GM18868 (cell line): ENCODE data around the gene SOX5.

Source experiments
- ATAC-seq: cut with Tn5 transposase; IDR thresholded peaks from one replicate; pipeline ENCODE4 v1.9.1; 2021; ENCODE audit warnings: mild to moderate bottlenecking, moderate library complexity; ENCODE audit not compliant: unreplicated experiment

SOX5 gene

DNA sequence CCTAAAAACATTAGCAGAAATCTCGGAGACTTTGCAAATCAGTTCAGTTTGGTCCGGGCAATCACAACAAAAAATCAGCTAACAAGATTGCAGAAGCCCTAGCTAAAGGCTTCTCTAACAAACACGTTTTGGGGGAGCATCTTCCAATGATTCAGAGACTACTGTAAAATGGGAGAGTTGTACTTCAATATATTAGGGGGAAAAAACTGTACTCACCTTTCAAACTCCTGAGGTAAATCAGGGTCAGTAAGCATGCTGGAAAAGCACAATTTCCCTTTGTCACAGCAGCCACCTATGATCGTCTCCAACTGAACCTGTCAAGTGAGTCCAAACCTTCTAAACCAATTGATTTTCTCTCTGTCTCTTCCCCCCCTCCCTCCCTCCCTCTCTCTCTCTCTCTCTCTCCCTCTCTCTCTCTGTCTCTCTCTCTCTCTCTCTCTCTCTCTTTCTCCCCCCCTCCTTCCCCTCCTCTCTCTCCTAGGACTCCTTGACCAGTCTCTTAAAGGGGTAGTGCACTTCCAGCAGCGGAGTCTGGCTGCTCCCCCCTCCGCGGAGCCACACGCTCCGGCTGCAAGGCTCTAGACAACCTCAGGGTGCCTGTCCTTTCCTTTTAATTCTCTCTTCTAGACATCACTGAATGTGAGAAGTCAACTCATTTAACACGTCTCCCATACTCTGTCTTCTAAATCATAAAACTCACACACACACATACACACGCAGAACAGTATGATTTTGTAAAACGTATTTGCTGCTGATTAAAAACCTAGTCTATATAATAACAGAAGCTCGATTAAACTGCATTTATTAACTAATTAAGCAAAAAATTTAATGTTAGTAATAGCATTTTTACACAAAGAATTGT lies at the start of gene SOX5:
Gene SOX5, minus strand, starts transcription at position 323 of the 862 bp plus-strand sequence. Its CDS starts 69 bp downstream, at position 254.
- no peak for ATAC-seq

- no peak for ATAC-seq
These were observed 37.6 kb upstream of the SOX5 start for GRCh38 chr12:23987046-23987445.

- ATAC-seq = no peak
These were observed 31.4 kb upstream of the SOX5 start for GRCh38 chr12:23980826-23981225.

- ATAC-seq = no peak
These were observed 15.3 kb upstream of the SOX5 start for GRCh38 chr12:23964812-23965211.

DNA sequence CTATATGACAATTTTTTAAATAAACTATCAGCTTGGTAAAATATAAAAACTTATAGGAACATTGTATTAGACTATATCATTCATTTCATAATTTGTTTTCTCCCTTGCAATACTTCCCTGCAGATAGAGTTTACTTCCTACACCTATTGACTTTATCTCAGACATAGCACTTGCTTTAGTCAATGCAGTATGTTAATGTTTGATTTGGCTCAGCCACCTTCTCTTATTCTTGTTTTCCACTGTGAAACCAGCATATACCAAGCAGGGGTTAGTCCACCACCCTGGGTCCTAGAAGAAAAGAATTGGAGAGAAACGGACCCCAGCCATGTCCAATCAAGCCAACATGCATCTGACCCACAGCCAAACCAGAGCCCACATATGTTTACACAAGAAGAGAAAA lies 10.4 kb upstream of the SOX5 start:
- ATAC-seq = no peak

DNA sequence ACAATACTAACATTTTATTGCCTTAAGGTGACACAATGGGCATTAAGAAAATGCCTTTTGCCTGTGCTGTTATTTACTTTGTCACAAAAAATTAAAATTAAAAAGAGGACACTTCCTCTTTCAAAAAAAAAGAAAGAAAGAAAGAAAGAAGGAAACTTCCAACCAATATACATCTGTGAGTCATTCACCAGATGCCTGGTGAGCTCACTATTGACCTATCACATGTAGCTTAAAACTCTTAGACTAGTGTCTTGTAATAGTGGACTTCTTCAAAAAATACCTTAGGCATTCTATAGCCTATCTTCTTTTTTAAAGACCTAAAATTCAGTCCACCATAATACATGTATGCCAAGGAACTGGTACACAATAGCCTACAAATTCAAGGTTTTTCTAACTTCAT lies 4.9 kb upstream of the SOX5 start:
- ATAC-seq = no peak

- ATAC-seq = no peak
These were observed 2.6 kb upstream of the SOX5 start for GRCh38 chr12:23952071-23952470.

- ATAC-seq = no peak
These were observed 1.4 kb upstream of the SOX5 start for GRCh38 chr12:23950775-23951451.

GRCh38 chr12:23950210-23950774 lies 822 bp upstream of the SOX5 start:
- no peak for ATAC-seq

DNA sequence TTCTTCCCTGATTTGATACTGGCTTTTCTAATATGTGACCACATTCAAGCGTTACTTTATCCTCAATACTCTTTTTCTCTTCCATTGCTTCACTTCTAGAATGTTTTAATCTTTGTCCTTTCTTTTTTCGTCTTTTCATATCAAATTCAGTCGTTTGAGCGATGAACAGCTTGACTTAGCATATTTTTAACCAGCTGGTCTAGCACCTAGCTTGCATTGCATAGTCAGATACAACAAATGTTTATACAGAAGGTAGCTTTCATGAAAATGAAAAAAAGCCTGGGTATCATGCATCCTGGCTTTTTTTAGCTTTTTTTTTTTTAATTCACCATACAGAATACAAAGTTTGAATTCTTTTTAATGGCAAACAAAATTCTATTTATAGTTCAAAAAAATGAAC lies 1.2 kb downstream of the SOX5 start:
- no peak for ATAC-seq

- ATAC-seq = no peak
These were observed 2.1 kb downstream of the SOX5 start for GRCh38 chr12:23947395-23947794.

- ATAC-seq = no peak
These were observed 4.2 kb downstream of the SOX5 start for GRCh38 chr12:23945249-23945648.

DNA sequence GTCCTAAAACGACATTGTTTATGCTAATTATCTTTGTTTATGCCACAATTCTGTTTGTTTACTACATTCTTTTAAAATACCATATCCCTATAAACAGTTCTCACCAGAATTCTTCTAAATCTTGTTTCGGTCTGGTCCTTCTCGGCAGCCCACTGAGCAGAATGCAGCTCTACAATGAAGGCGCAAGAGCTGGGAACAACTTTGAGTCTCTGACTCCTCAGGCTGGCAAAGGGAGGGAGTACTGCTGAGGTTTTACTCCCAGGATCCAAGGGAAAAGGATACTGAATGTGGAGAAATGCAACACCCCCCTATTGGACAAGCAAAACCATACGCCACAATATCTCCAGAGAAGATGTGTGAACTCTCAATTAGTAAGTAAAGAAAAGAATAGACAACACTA lies 5.4 kb downstream of the SOX5 start:
- no peak for ATAC-seq

DNA sequence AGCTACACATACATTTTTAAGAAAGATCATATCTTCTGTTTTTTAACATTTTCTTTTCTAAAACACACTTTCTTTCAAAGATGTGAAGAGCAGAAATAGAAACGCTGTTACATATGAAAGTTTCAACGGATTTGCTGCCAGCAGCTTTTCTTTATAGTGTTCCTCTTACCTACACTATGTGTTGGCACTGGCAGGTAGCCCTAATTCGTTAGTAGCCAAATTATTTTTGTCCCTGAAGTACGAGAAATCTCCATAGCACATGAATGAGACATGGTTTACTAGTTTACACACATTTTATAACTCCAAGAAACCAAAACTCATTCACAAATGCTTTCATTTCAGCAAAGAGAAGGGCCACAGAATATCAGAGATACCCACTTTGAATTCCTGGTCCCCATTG lies 6.6 kb downstream of the SOX5 start:
- ATAC-seq = no peak

DNA sequence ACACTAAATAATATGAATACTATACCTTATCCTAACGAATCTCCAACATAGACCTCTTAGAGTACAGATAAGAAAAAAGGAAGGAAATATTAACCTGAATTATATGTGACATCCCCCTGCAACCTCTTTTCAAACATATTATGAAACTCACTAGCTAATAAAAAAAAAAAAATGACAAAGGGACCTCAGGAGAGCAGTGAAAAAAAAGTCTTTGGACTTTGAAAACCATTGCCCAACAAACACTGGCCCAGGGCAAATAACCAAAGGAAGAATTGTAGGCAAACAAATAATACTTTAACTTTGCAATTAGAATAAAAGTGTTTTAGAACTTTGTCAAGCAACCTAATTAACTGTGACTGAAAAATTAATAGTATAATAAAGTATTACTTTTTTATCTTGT lies 7.7 kb downstream of the SOX5 start:
- no peak for ATAC-seq

- no peak for ATAC-seq
These were observed 11.0 kb downstream of the SOX5 start for GRCh38 chr12:23938422-23938821.

DNA sequence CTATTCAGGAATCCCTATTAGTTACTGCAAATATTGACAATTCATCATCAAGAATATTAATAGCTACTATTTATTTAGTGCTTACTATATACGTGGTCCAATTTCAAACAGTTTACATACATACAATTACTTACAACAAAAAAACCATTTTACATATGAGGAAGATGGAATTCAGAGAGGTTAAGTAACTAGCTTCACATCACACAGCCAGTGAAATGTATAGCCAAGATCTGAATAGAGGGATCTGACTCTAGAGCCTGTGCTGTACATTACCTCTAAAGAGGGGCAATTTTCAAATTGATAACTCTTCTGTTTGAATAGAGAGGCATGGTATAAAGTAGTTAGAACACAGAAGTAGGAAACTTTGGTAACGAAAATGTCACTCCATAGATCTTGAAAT lies 18.3 kb downstream of the SOX5 start:
- no peak for ATAC-seq

DNA sequence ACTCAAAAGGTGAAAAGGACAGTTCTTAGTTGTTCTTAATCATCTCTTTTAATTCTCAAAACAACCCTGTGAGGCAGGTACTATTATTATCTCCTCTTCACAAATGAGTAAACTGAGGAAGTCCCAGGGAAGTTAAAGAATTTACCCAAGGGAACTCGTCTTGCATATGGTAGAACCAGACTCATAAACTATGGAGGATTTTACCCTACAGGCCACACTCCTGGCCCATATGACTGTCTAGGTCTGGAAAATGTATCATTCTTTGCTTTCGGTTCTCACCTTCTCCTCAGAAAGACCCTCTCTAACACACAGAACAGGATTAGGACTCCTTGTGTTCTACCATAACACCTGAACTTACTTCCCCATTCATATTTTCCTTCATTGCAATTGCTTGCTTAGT lies 18.9 kb downstream of the SOX5 start:
- no peak for ATAC-seq

DNA sequence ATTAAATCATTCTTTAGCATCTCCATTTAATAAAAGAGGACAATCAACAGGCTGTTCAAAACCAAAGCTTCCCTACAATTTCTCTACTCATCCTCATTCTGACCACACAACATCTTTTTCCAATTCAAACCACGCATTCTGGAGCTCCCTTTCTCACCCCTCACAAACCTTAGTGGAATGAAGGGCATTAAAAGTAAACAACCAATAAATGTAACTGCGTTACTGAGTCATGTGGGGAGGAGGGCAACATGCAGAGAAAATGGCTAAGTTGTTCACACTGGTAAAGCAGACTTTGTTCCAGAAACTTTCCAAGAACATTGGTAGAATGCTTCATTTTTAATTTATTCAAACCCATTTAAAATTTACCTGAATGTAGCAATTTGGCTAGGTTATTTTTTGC lies 19.6 kb downstream of the SOX5 start:
- ATAC-seq = no peak

- ATAC-seq = no peak
These were observed 21.6 kb downstream of the SOX5 start for GRCh38 chr12:23927907-23928306.

DNA sequence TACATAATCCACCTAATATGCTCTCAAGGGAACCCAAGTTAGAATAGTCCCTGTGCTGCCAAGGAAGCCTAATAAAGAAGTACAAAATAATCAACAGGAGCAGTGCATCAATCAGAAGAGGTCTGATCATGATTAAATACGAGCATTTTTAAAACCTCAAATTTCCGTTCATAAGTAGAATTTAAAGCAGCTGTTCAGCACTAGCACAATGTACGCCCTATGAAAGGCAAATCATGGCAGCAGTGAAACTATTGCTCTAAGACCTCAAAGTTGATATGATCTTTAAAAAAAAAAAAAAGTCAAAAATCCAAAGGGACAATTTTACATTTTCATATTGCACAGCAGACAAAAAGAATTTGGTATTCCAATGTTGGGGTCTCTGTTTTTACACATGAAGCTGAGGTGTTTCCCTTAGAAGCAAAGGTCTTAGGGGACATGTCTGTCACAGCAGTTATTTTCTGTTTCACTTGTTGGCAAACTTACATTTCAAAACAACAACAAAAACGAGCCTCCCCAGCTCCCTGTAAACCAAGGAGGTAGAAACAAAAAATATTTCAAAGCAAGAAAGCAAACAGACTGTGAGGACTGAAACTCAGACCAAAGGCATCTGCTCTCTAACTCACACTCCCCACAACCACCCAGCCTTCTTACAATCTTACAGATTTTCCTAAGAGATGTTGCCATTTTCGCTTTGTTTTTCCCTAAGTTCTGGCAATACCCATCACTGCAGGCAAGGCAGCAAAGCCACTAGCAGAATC lies 28.2 kb downstream of the SOX5 start:
- no peak for ATAC-seq
